Heart right ventricle (tissue), 16 donors: ENCODE results near the gene RAD23B. TPM values are rescaled to one million over a fixed set of nuclear protein-coding genes. Genes with fewer than 3 reads are reported as not detected.

Source experiments
- ATAC-seq, 8 donors: fragments of 200-7000 bp; cut with Tn5 transposase; one replicate each; pipeline ENCODE4 v1.9.1; 2020; ENCODE audit warnings: mild to moderate bottlenecking in 8 of 8, moderate library complexity in 8 of 8, moderate number of reproducible peaks in 1 of 8
- DNase-seq, 2 donors: peaks; one replicate each; pipeline ENCODE4 v3.0.0-alpha.2; 2020
- H3K27ac ChIP-seq, 10 donors: fragments of 200-600 bp; sonication (generic) in 2 of 10; one replicate each; pipeline versions ENCODE4 v1.5.0 to v1.8.0; 2020 to 2022; ENCODE audit warnings: mild to moderate bottlenecking in 3 of 10
- H3K27me3 ChIP-seq, 7 donors: fragments of 200-600 bp; one replicate each; pipeline ENCODE4 v1.8.0; 2021 to 2022; ENCODE audit warnings: mild to moderate bottlenecking in 2 of 7
- H3K36me3 ChIP-seq, 9 donors: fragments of 200-600 bp; sonication (generic) in 1 of 9; one replicate each; pipeline versions ENCODE4 v1.5.0 to v1.8.0; 2020 to 2022; ENCODE audit warnings: mild to moderate bottlenecking in 2 of 9
- H3K4me1 ChIP-seq, 9 donors: fragments of 200-600 bp; sonication (generic) in 1 of 9; one replicate each; pipeline versions ENCODE4 v1.5.0 to v1.8.0; 2020 to 2022; ENCODE audit warnings: mild to moderate bottlenecking in 4 of 9
- H3K4me3 ChIP-seq, 10 donors: fragments of 200-600 bp; sonication (generic) in 2 of 10; one replicate each; pipeline versions ENCODE4 v1.5.0 to v1.8.0; 2020 to 2022; ENCODE audit warnings: mild to moderate bottlenecking in 7 of 10, moderate library complexity in 2 of 10
- H3K9me3 ChIP-seq, 11 donors: fragments of 200-600 bp in 10 of 11; sonication (generic) in 2 of 11; one replicate each; pipeline versions ENCODE4 v1.5.0 to v1.8.0; 2013 to 2022; ENCODE audit warnings: mild to moderate bottlenecking in 2 of 11, control low read depth in 1 of 11, moderate library complexity in 1 of 11
- WGBS, 2 donors: extraction: QIAGEN DNeasy Blood & Tissue Kit; methylation state at CpG; one replicate each; pipeline ENCODE4 v1.1.7; 2013; ENCODE audit warnings: inconsistent platforms in 1 of 2; 5-methylcytosine and 5-hydroxymethylcytosine counted together
- intact Hi-C, 10 donors: fragments of 100-400 bp; cut with DNase I; formaldehyde crosslinking; loops; one replicate each; pipeline versions ENCODE4 v1.11.1 to v1.14.2; 2022
- polyA plus RNA-seq, 2 donors: library from polyadenylated mRNA; stranded (reverse); fragments of 200-250 nt; gene quantifications; one replicate each; pipeline ENCODE4 v1.2.3, GENCODE V29; 2013
- total RNA-seq, 10 donors: library from RNA; stranded (reverse); fragmentation: NEBNext Ultra II Directional in 3 of 10; extraction: Animal tissue kit (Norgen Biotek cat#: 25700) in 3 of 10; gene quantifications; one replicate each; pipeline versions ENCODE4 v1.2.1 to v1.2.4, GENCODE V29; 2021 to 2023
- TF ChIP-seq, protein P1 (sequence below), 9 donors: fragments of 200-600 bp; sonication (generic) in 2 of 9; IDR thresholded peaks; one replicate each; pipeline versions ENCODE4 v1.5.0 to v1.8.0; 2021 to 2022; ENCODE audit warnings: antibody characterized with exemption in 9 of 9, mild to moderate bottlenecking in 5 of 9, moderate library complexity in 1 of 9
- donor health status: Arrhythmogenic right ventricular cardiomyopathy.
- donor health status: ischemic (EF 13 %, LVEDD 7.1; RV severe dilation, severe dysfunction).
- donor health status: healthy with polysubstance abuse.
- donor health status: DM: no; HTN: yes; CAD: no.
- donor health status: DM: no; HTN: no; CAD: no.
- donor health status: ischemic (EF 25% LVEDD 6.9; RV normal size, moderate dysfunction).
- donor health status: ischemic (EF 25% LVEDD 5.7; RV mildly dilated, moderate dysfunction).
- donor health status: healthy.
- donor health status: DM: yes; HTN: yes; CAD: no.
- donor health status: Ischemic cardiomyopathy.
- donor health status: ischemic (EF 35%, LVEDD 5.7; RV mildly dilated, moderate dysfunction).
- donor health status: nonischemic (EF 11% LVEDD 7.7; RV severe dilation, severe dysfunction).
- donor health status: DM: yes; HTN: yes; CAD: no.
- donor health status: PGD.
- donor health status: ischemic (EF 29% LVEDD 5.4; RV normal size, mild dysfunction).
- donor health status: nonischemic (EF 23%, LVEDD 6.1; RV moderate dilation, normal function).

The RAD23B gene
- total and polyA plus RNA-seq, 12 donors: 41.7 to 122 (median 103) TPM

DNA sequence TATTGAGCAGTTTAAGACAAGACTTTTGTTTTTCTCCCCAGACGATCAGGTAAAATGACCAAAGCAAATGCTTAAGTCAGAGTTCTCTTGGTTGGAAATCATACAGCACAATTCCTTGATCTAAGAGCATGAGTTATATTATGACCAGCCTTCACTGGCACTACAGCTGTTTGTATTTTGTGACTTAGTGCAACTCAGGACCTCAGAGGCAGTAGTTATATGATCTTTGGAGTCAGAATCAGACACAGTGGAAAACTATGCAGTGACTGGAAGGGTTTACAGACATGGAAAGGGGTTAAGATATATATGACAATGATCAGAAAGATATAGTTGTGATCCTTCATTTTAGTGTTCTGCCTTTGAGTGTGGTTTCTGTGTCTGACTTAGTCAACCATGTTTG, 24.3 kb downstream of the RAD23B start:
- TF ChIP-seq, protein P1, sequence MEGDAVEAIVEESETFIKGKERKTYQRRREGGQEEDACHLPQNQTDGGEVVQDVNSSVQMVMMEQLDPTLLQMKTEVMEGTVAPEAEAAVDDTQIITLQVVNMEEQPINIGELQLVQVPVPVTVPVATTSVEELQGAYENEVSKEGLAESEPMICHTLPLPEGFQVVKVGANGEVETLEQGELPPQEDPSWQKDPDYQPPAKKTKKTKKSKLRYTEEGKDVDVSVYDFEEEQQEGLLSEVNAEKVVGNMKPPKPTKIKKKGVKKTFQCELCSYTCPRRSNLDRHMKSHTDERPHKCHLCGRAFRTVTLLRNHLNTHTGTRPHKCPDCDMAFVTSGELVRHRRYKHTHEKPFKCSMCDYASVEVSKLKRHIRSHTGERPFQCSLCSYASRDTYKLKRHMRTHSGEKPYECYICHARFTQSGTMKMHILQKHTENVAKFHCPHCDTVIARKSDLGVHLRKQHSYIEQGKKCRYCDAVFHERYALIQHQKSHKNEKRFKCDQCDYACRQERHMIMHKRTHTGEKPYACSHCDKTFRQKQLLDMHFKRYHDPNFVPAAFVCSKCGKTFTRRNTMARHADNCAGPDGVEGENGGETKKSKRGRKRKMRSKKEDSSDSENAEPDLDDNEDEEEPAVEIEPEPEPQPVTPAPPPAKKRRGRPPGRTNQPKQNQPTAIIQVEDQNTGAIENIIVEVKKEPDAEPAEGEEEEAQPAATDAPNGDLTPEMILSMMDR (IDR thresholded peaks at IDR 0.05): no peak
- H3K27ac ChIP-seq: no peak overlapping the region
- H3K36me3 ChIP-seq: peaks cover 0 to 95% (median 26%) of the 10 kb centered on the region in 9 donors

GRCh38 chr9:107308461-107308860, 25.4 kb downstream of the RAD23B start:
- Histone ChIP-seq H3K4me3 (no peak overlapping the region), H3K9me3 (no peaks in the 10 kb centered on the region), H3K27me3 (no peaks in the 10 kb centered on the region), H3K4me1 (peaks cover 0 to 26% (median 10%) of the 10 kb centered on the region in 9 donors), H3K27ac (no peak overlapping the region), H3K36me3 (peaks cover 0 to 95% (median 26%) of the 10 kb centered on the region in 9 donors)
- DNase-seq (no peak), ATAC-seq (no peak)
- TF ChIP-seq, protein P1 (IDR thresholded peaks at IDR 0.05): no peak
- intact Hi-C loops: no loop called here
- 0% methylated on average over 1 of the region's 1 CpG for WGBS, 2 donors

More for the DNA sequence above, 24.3 kb downstream of the RAD23B start:
- Histone ChIP-seq H3K9me3 (no peaks in the 10 kb centered on the region), H3K27me3 (no peaks in the 10 kb centered on the region), H3K4me3 (no peak overlapping the region), H3K4me1 (peaks cover 0 to 19% (median 4%) of the 10 kb centered on the region in 9 donors)
- 76 to 92% methylated on average over 1 of the region's 1 CpG for WGBS, 2 donors
- ATAC-seq (no peak), DNase-seq (no peak)
- intact Hi-C loops: no loop called here

DNA sequence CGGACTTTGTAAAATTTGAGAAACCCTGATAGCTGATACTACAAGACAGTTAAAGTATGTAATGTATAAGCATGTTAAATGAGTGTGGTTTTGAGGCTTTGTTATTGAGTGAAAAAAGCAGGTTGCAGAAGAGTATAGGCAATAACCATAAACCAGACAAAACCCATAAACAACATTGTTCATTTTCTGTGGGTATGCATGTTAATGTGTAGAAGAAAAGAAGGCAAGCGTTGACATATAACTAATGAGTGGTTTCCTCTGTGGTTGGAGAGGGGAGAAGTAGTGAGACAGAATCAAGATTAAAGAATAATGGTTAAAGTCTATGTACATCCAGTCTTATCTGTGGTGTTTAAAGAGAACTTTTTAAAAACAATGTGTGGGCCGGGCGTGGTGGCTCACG, 26.2 kb downstream of the RAD23B start:
- WGBS, 2 donors: 93 to 94% methylated on average over 5 of the region's 5 CpGs
- H3K4me1 ChIP-seq: peaks cover 0 to 21% (median 10%) of the 10 kb centered on the region in 9 donors
- intact Hi-C loops: no loop called here
- ATAC-seq (no peak), DNase-seq (no peak)
- no peak overlapping the region for H3K4me3 ChIP-seq
- no peaks in the 10 kb centered on the region for H3K9me3 ChIP-seq
- peaks cover 0 to 96% (median 26%) of the 10 kb centered on the region in 9 donors for H3K36me3 ChIP-seq
- H3K27me3 ChIP-seq: no peaks in the 10 kb centered on the region
- no peak overlapping the region for H3K27ac ChIP-seq
- TF ChIP-seq, protein P1 (IDR thresholded peaks at IDR 0.05): no peak

- no peak overlapping the region for H3K4me3 ChIP-seq
- peak overlapping the region in 1 of 10 donors; percentile 27 for H3K27ac ChIP-seq
- WGBS, 2 donors: 63 to 64% methylated on average over 8 of the region's 8 CpGs
- H3K9me3 ChIP-seq: no peaks in the 10 kb centered on the region
- H3K4me1 ChIP-seq: peaks cover 0 to 33% (median 15%) of the 10 kb centered on the region in 9 donors
- peak in 1 of 2 donors; percentile 27 for DNase-seq
- TF ChIP-seq, protein P1 (IDR thresholded peaks at IDR 0.05): no peak
- intact Hi-C loops: no loop called here
- H3K27me3 ChIP-seq: no peaks in the 10 kb centered on the region
- ATAC-seq: peak in 7 of 8 donors; percentile 61 to 84 (median 75)
- H3K36me3 ChIP-seq: peaks cover 0 to 97% (median 25%) of the 10 kb centered on the region in 9 donors
These were observed 29.4 kb downstream of the RAD23B start for GRCh38 chr9:107312376-107313050.
